Duodenal mucosa (tissue), 2 donors: ENCODE data around the gene WDR33.

Experiments used
- H3K27ac ChIP-seq: one replicate; pipeline ENCODE4 v1.7.0; 2013; ENCODE audit warnings: low read depth, low read length
- H3K27me3 ChIP-seq, 2 donors: one replicate each; pipeline ENCODE4 v1.7.0; 2013; ENCODE audit warnings: low read length in 2 of 2, control low read depth in 1 of 2; ENCODE audit not compliant: insufficient read depth in 2 of 2, control insufficient read depth in 1 of 2
- H3K36me3 ChIP-seq, 2 donors: one replicate each; pipeline ENCODE4 v1.7.0; 2013; ENCODE audit warnings: low read length in 2 of 2, control low read depth in 1 of 2; ENCODE audit not compliant: insufficient read depth in 2 of 2, control insufficient read depth in 1 of 2
- H3K4me1 ChIP-seq, 2 donors: one replicate each; pipeline ENCODE4 v1.7.0; 2013; ENCODE audit warnings: low read length in 2 of 2, control low read depth in 1 of 2; ENCODE audit not compliant: insufficient read depth in 2 of 2, control insufficient read depth in 1 of 2
- H3K4me3 ChIP-seq, 2 donors: one replicate each; pipeline ENCODE4 v1.7.0; 2013; ENCODE audit warnings: low read length in 2 of 2, low read depth in 1 of 2
- H3K9ac ChIP-seq, 2 donors: one replicate each; pipeline ENCODE4 v1.7.0; 2013; ENCODE audit warnings: low read length in 2 of 2, low read depth in 1 of 2
- H3K9me3 ChIP-seq, 2 donors: one replicate each; pipeline ENCODE4 v1.7.0; 2013; ENCODE audit warnings: low read length in 2 of 2, control low read depth in 1 of 2; ENCODE audit not compliant: control insufficient read depth in 1 of 2

WDR33 gene

GRCh38 chr2:127726158-127726880, 84.7 kb downstream of the WDR33 start:
- no peak overlapping the region for H3K9ac ChIP-seq
- no peaks in the 10 kb centered on the region for H3K4me1 ChIP-seq
- no peaks in the 10 kb centered on the region for H3K9me3 ChIP-seq
- H3K27ac ChIP-seq, result no peak overlapping the region
- H3K4me3 ChIP-seq, result no peak overlapping the region
- peaks cover 4 to 20% of the 10 kb centered on the region in 2 donors for H3K36me3 ChIP-seq
- no peaks in the 10 kb centered on the region for H3K27me3 ChIP-seq

GRCh38 chr2:127722807-127723206, 88.2 kb downstream of the WDR33 start:
- no peaks in the 10 kb centered on the region for H3K4me1 ChIP-seq
- H3K4me3 ChIP-seq, result no peak overlapping the region
- H3K27me3 ChIP-seq, result no peaks in the 10 kb centered on the region
- no peak overlapping the region for H3K9ac ChIP-seq
- no peak overlapping the region for H3K27ac ChIP-seq
- peaks cover 20 to 54% of the 10 kb centered on the region in 2 donors for H3K36me3 ChIP-seq
- no peaks in the 10 kb centered on the region for H3K9me3 ChIP-seq

- H3K9me3 ChIP-seq, result no peaks in the 10 kb centered on the region
- H3K27ac ChIP-seq, result no peak overlapping the region
- H3K36me3 ChIP-seq, result peaks cover 21 to 55% of the 10 kb centered on the region in 2 donors
- H3K4me3 ChIP-seq, result no peak overlapping the region
- H3K27me3 ChIP-seq, result no peaks in the 10 kb centered on the region
- H3K4me1 ChIP-seq, result no peaks in the 10 kb centered on the region
- H3K9ac ChIP-seq, result no peak overlapping the region
These were observed 89.0 kb downstream of the WDR33 start for GRCh38 chr2:127721978-127722355.

- Histone ChIP-seq H3K9me3 (no peaks in the 10 kb centered on the region), H3K27ac (no peak overlapping the region), H3K4me1 (no peaks in the 10 kb centered on the region), H3K9ac (no peak overlapping the region), H3K4me3 (no peak overlapping the region), H3K27me3 (no peaks in the 10 kb centered on the region), H3K36me3 (peaks cover 27 to 60% of the 10 kb centered on the region in 2 donors)
These were observed 89.5 kb downstream of the WDR33 start for GRCh38 chr2:127721311-127721977.

GRCh38 chr2:127719301-127720218, 91.4 kb downstream of the WDR33 start:
- Histone ChIP-seq H3K27ac (no peak overlapping the region), H3K4me3 (no peak overlapping the region), H3K9ac (no peak overlapping the region), H3K9me3 (no peaks in the 10 kb centered on the region), H3K4me1 (no peaks in the 10 kb centered on the region), H3K27me3 (no peaks in the 10 kb centered on the region), H3K36me3 (peaks cover 33 to 66% of the 10 kb centered on the region in 2 donors)

GRCh38 chr2:127718271-127718670, 92.7 kb downstream of the WDR33 start:
- H3K9me3 ChIP-seq, result no peaks in the 10 kb centered on the region
- no peak overlapping the region for H3K4me3 ChIP-seq
- no peak overlapping the region for H3K27ac ChIP-seq
- no peak overlapping the region for H3K9ac ChIP-seq
- no peaks in the 10 kb centered on the region for H3K4me1 ChIP-seq
- H3K27me3 ChIP-seq, result no peaks in the 10 kb centered on the region
- peaks cover 35 to 69% of the 10 kb centered on the region in 2 donors for H3K36me3 ChIP-seq

- no peak overlapping the region for H3K4me3 ChIP-seq
- no peak overlapping the region for H3K27ac ChIP-seq
These were observed 95.1 kb downstream of the WDR33 start for GRCh38 chr2:127715778-127716449.

GRCh38 chr2:127713562-127713961, 97.4 kb downstream of the WDR33 start:
- Histone ChIP-seq H3K36me3 (peaks cover 18 to 49% of the 10 kb centered on the region in 2 donors), H3K9me3 (no peaks in the 10 kb centered on the region), H3K9ac (no peak overlapping the region), H3K4me1 (no peaks in the 10 kb centered on the region), H3K27ac (no peak overlapping the region), H3K27me3 (no peaks in the 10 kb centered on the region), H3K4me3 (no peak overlapping the region)

More at GRCh38 chr2:127715778-127716449, 95.1 kb downstream of the WDR33 start:
- peaks cover 31 to 50% of the 10 kb centered on the region in 2 donors for H3K36me3 ChIP-seq
- no peaks in the 10 kb centered on the region for H3K4me1 ChIP-seq
- H3K9me3 ChIP-seq, result no peaks in the 10 kb centered on the region
- H3K9ac ChIP-seq, result no peak overlapping the region
- H3K27me3 ChIP-seq, result no peaks in the 10 kb centered on the region

- Histone ChIP-seq H3K27ac (no peak overlapping the region), H3K9ac (no peak overlapping the region), H3K4me3 (no peak overlapping the region), H3K27me3 (no peaks in the 10 kb centered on the region), H3K9me3 (no peaks in the 10 kb centered on the region), H3K4me1 (no peaks in the 10 kb centered on the region), H3K36me3 (peaks cover 23 to 49% of the 10 kb centered on the region in 2 donors)
These were observed 98.0 kb downstream of the WDR33 start for GRCh38 chr2:127712999-127713398.
